ENCODE measurements around the gene NMRK1. TPM values are rescaled to one million over a fixed set of nuclear protein-coding genes. Genes with fewer than 3 reads are reported as not detected.

NMRK1 gene
- total RNA-seq (2014; rRNA removed; shearing (Covaris generic)): 16.0 and 20.9 TPM in 2 replicates
- polyA plus RNA-seq (2015; cell fraction: cytosol; rRNA removed): 5.9 and 8.3 TPM in 2 replicates
- 27.7 and 42.7 TPM in 2 replicates for polyA plus RNA-seq (2015; cell fraction: nucleus; rRNA removed)

- in situ Hi-C loops (cut with HindIII; ENCODE audit: low pct_unique_long_range_greater_than_20kb, low sequenced_read_pairs): no loop called here
- DNase-seq (ENCODE audit: low read depth, low spot score): peak; percentile 95
Observed at GRCh38 chr9:75087824-75088645, at the start of gene NMRK1, which contains the start of gene OSTF1. Gene NMRK1 (minus strand): TSS chr9:75088155. CDS start chr9:75083115, 5,040 bp downstream. Gene OSTF1 (plus strand): TSS chr9:75088514. CDS start chr9:75088693, 179 bp downstream.

- in situ Hi-C loops (cut with HindIII; ENCODE audit: low pct_unique_long_range_greater_than_20kb, low sequenced_read_pairs): no loop called here
- no peak for DNase-seq (ENCODE audit: low read depth, low spot score)
Observed at GRCh38 chr9:75134495-75134894, 46.5 kb upstream of the NMRK1 start.

- DNase-seq (ENCODE audit: low read depth, low spot score): no peak
- in situ Hi-C loops (cut with HindIII; ENCODE audit: low pct_unique_long_range_greater_than_20kb, low sequenced_read_pairs): no loop called here
Observed at GRCh38 chr9:75133396-75133795, 45.4 kb upstream of the NMRK1 start.

- DNase-seq (ENCODE audit: low read depth, low spot score): no peak
- in situ Hi-C loops (cut with HindIII; ENCODE audit: low pct_unique_long_range_greater_than_20kb, low sequenced_read_pairs): no loop called here
Observed at GRCh38 chr9:75132244-75132643, 44.3 kb upstream of the NMRK1 start.

GRCh38 chr9:75131700-75132099 lies 43.7 kb upstream of the NMRK1 start:
- in situ Hi-C loops (cut with HindIII; ENCODE audit: low pct_unique_long_range_greater_than_20kb, low sequenced_read_pairs): no loop called here
- DNase-seq (ENCODE audit: low read depth, low spot score): no peak

- in situ Hi-C loops (cut with HindIII; ENCODE audit: low pct_unique_long_range_greater_than_20kb, low sequenced_read_pairs): no loop called here
- DNase-seq (ENCODE audit: low read depth, low spot score): no peak
Observed at GRCh38 chr9:75130621-75131230, 42.8 kb upstream of the NMRK1 start.

- in situ Hi-C loops (cut with HindIII; ENCODE audit: low pct_unique_long_range_greater_than_20kb, low sequenced_read_pairs): no loop called here
- no peak for DNase-seq (ENCODE audit: low read depth, low spot score)
Observed at GRCh38 chr9:75130172-75130571, 42.2 kb upstream of the NMRK1 start.

GRCh38 chr9:75128535-75128934 lies 40.6 kb upstream of the NMRK1 start:
- no peak for DNase-seq (ENCODE audit: low read depth, low spot score)
- in situ Hi-C loops (cut with HindIII; ENCODE audit: low pct_unique_long_range_greater_than_20kb, low sequenced_read_pairs): no loop called here

GRCh38 chr9:75123696-75124095 lies 35.7 kb upstream of the NMRK1 start:
- in situ Hi-C loops (cut with HindIII; ENCODE audit: low pct_unique_long_range_greater_than_20kb, low sequenced_read_pairs): no loop called here
- no peak for DNase-seq (ENCODE audit: low read depth, low spot score)

- in situ Hi-C loops (cut with HindIII; ENCODE audit: low pct_unique_long_range_greater_than_20kb, low sequenced_read_pairs): no loop called here
Observed at GRCh38 chr9:75121914-75122558, 34.1 kb upstream of the NMRK1 start.

GRCh38 chr9:75120686-75121085 lies 32.7 kb upstream of the NMRK1 start:
- no peak for DNase-seq (ENCODE audit: low read depth, low spot score)
- in situ Hi-C loops (cut with HindIII; ENCODE audit: low pct_unique_long_range_greater_than_20kb, low sequenced_read_pairs): no loop called here

More at GRCh38 chr9:75121914-75122558, 34.1 kb upstream of the NMRK1 start:
- no peak for DNase-seq (ENCODE audit: low read depth, low spot score)

- in situ Hi-C loops (cut with HindIII; ENCODE audit: low pct_unique_long_range_greater_than_20kb, low sequenced_read_pairs): no loop called here
- no peak for DNase-seq (ENCODE audit: low read depth, low spot score)
Observed at GRCh38 chr9:75117564-75117963, 29.6 kb upstream of the NMRK1 start.

- in situ Hi-C loops (cut with HindIII; ENCODE audit: low pct_unique_long_range_greater_than_20kb, low sequenced_read_pairs): no loop called here
- no peak for DNase-seq (ENCODE audit: low read depth, low spot score)
Observed at GRCh38 chr9:75116306-75116705, 28.4 kb upstream of the NMRK1 start.

- in situ Hi-C loops (cut with HindIII; ENCODE audit: low pct_unique_long_range_greater_than_20kb, low sequenced_read_pairs): no loop called here
- no peak for DNase-seq (ENCODE audit: low read depth, low spot score)
Observed at GRCh38 chr9:75112789-75113188, 24.8 kb upstream of the NMRK1 start.

- in situ Hi-C loops (cut with HindIII; ENCODE audit: low pct_unique_long_range_greater_than_20kb, low sequenced_read_pairs): no loop called here
- DNase-seq (ENCODE audit: low read depth, low spot score): no peak
Observed at GRCh38 chr9:75111019-75111622, 23.2 kb upstream of the NMRK1 start.

GRCh38 chr9:75109210-75109839 lies 21.4 kb upstream of the NMRK1 start:
- DNase-seq (ENCODE audit: low read depth, low spot score): no peak
- in situ Hi-C loops (cut with HindIII; ENCODE audit: low pct_unique_long_range_greater_than_20kb, low sequenced_read_pairs): no loop called here

GRCh38 chr9:75108571-75108970 lies 20.6 kb upstream of the NMRK1 start:
- in situ Hi-C loops (cut with HindIII; ENCODE audit: low pct_unique_long_range_greater_than_20kb, low sequenced_read_pairs): no loop called here
- DNase-seq (ENCODE audit: low read depth, low spot score): no peak

Data from SK-MEL-5 (cell line).